HG03558 (cell line): ENCODE results near the gene CUL1.
"Not testable (repeated sequence)": the region's sequence is repeated elsewhere in the genome, so short reads cannot be mapped to it uniquely, and the experiment has no call there.

Source experiments
- ATAC-seq: cut with Tn5 transposase; IDR thresholded peaks from one replicate; pipeline ENCODE4 v1.9.1; 2021; ENCODE audit warnings: moderate number of reproducible peaks; ENCODE audit not compliant: unreplicated experiment; ENCODE audit errors: extremely low read depth

Gene CUL1

GRCh38 chr7:148695953-148696352 lies 2.8 kb upstream of the CUL1 start:
- ATAC-seq = no peak

DNA sequence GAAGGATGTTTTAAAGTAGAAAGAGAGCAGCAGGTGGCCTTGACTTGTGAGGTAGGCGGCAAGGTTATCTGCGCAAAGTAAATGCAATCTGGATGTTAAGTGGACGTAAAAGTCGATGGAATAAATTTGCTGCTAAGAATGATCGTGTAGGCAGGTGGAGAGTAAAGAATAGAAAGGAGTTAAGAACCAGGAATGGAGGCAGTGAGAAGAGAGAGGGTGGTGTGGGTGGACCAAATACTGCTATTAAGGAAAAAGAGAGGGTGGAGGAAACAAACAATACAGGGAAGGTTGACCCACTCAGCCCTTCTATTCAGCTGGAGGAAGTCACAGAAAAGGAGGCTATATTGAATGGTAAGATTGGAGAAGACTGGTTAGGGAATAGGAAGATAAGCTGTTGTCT lies 1.9 kb upstream of the CUL1 start:
- no peak for ATAC-seq

- ATAC-seq = no peak
Measured at GRCh38 chr7:148697256-148698006, 1.3 kb upstream of the CUL1 start.

- ATAC-seq = no peak
Measured at GRCh38 chr7:148698007-148698396, 701 bp upstream of the CUL1 start.

DNA sequence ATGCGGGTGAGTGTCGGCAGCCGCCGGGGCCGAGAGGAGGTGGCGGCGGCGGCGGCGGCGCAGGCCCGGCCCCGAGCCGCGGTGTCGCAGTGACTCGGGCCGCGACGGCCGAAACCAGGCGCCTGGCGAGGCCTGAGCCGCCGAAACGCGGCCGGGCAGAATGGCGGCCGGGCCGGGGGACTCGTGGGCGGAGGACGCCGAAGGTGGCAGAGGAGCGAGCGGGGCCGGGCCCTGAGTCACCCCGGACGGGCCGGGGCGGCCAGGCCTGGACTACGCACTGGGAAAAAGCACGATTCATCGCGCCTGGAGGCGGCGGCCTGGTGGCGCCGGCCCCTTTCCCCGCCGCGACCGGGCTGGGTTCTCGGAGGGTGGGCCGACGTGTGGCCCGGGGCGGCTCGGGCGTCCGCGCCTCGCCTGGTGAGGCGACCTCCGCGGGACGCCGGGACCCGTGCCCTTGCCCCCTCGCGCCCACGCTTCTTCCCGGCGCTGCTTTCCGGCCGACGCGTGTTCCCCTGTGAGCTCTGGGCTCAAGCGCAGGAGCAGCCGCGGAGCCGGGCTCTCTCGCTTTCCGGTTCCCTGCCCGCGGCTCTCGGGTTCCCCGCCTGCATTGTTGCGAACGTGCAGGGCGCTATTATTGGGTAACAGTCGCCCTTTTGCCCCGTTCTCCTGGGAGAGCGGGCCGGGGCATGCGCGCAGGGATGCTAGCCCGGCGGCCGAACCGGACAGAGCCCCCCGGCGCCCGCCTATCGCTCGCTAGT lies 500 bp downstream of the CUL1 start:
- ATAC-seq = peak; percentile 32

- no peak for ATAC-seq
Measured at GRCh38 chr7:148699782-148700629, 1.3 kb downstream of the CUL1 start.

DNA sequence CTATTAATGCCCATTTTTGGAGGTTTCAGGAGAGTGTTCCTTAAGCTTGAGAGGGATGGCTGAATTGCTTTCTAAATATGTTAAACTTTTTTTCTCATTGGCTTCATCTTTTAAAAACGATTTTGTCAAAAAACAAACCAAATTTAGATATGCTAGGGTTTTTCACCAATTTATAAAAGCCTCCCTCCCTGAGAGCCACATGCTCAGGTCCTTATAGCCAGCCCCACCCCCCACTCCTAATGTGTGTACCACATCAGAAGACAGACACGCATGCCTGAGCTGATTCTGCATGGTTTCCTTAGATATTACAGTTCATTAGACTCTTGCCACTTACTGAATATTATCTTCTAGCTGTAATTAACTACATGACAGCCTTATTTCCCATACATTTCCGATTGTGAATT lies 2.0 kb downstream of the CUL1 start:
- ATAC-seq = no peak

DNA sequence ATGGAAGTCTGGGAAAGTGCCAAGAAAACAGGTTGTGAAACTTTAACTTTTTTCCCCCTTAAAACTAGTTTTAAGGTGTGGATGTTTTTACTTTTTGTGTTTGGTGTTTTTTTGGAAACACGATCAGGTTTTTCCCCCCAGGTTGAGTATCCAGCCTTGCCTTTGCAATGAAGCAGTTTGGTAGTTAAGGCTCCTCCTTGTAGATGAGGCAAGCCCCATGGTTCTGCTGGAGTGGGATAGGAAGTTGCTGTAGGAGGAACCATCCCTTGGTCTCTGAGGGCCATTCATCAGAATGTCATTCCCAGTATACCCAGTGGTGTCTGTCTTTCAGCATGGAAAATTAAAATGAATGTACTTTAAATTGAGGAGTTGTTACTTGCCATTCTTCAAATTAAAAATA lies 2.7 kb downstream of the CUL1 start:
- ATAC-seq = no peak

GRCh38 chr7:148702876-148703670 lies 4.4 kb downstream of the CUL1 start:
- ATAC-seq = no peak

DNA sequence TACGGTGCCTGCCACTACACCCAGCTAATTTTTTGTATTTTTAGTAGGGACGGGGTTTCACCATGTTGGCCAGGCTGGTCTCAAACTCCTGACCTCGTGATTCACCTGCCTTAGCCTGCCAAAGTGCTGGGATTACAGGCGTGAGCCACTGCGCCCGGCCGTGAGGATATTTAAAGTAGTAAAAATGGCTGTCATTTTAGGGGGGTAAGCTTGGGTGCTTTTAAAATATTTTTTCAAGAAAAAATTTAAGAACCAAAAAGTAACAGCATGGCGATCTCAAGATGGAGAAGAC lies 4.9 kb downstream of the CUL1 start:
- ATAC-seq = not testable (repeated sequence)

DNA sequence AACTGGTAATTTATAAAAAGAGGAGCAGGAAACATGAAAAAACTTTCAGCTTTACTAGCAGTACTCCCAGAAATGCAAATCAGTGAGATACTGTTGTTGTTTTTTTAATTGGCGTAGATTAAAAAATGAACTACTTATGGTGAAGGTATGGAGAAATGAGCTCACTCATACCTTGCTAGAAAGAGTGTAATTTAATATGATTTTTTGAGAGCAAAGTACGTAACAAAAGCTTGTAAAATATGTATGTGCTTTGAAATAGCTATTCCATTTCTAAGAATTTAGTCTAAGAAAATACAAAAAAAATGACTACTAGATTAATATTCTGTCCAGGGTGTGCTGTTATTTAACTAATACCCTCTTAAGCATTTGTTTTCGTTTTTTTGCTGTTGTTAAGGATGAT lies 5.5 kb downstream of the CUL1 start:
- ATAC-seq = no peak

- no peak for ATAC-seq
Measured at GRCh38 chr7:148704970-148705369, 6.3 kb downstream of the CUL1 start.

GRCh38 chr7:148706368-148706767 lies 7.7 kb downstream of the CUL1 start:
- ATAC-seq = no peak

DNA sequence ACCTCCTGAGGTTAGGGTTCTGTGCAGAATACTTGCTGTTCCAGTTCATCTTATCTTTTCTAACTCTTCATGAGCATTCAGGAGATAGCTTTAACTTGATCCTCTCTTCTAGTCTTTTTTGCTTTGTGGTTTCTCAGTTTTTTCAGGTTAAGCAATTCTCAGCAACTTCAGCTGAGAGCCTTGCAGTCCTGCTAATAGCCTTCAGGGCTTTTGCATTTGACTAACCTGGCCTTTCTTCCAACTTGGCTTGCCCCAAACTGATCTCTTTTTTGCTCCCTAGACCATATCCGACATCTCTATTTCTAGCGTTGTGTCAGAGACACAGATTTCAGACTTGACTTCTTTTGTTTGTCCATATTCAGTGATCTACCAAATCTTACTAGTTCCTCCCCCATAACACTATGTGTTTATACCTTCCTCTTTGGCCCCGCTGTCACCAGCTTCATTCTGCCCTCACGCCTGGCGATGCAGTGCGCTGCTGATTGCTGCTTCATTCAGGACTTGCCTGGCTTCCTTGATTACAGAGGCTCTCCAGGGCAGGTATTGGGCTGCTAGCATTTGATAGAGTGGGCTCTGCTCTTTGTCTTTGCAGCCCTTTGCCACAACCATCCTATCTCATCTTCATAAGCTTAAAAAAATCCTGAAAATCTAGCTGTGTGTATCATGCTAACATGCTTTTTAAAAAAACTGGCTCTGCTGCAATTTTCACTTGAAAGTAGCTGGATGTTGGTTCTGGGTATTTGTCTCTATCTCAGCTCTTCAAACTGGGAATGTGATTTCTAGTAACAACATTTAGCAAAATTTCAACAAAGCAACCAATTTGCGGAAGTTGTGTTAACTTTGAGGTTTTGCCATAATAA lies 9.6 kb downstream of the CUL1 start:
- no peak for ATAC-seq

DNA sequence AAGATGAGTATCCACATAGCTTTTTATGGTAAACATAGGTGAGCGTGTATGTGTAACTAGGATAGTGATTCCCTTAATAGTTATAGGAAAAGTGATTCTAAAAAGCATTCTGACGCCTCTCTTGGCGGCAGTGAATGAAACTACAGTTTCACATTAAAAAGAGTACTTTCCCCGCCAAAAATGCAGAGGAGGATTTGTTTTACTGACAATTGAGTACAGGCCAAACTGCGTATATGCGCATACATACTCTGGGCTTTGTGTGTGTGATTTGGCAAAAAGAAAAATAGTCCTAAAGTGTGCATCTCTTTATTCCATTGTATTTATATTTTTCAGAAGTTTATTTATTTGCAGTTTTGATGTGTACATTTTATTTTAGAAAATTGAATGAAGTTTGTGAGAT lies 10.3 kb downstream of the CUL1 start:
- no peak for ATAC-seq

GRCh38 chr7:148710426-148710825 lies 11.7 kb downstream of the CUL1 start:
- ATAC-seq = not testable (repeated sequence)

- no peak for ATAC-seq
Measured at GRCh38 chr7:148711191-148712102, 12.7 kb downstream of the CUL1 start.

DNA sequence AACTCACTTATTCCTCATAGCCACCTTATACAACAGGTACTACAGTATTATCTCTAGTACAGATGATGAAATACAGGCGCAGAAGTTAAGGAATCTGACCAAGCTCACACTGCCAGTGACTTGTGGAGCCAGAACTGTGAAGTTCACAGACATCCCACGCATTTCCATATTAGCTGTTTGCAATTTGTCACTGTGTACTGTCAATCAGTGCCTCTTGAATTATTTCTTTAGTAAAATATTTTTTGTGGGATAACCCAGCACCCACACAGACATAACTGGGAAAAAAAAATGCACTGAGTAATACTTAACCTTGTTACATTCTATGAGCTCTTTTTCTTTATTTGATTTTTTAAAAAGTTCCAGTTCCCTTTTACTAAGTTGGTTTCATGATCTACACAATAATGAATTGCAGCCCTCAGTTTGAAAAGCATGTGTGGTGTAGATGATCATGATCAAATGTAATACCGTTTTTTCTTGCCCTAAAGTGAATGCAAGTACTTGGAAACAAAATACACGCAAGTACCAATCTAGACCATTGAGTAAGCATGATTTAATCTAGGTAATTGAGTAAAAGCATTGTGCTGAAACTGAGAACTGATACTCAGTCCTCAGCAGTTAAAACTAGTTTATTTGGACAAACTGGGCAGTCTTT lies 14.1 kb downstream of the CUL1 start:
- ATAC-seq = no peak
